ENCODE data around the gene CT55. TPM values are rescaled to one million over a fixed set of nuclear protein-coding genes. Genes with fewer than 3 reads are reported as not detected.
"Not testable (repeated sequence)": the region's sequence is repeated elsewhere in the genome, so short reads cannot be mapped to it uniquely, and the experiment has no call there.

Gene CT55
- total and polyA plus RNA-seq, 2 of the 4 experiments (the other 2 are of a cell fraction): not detected

DNA sequence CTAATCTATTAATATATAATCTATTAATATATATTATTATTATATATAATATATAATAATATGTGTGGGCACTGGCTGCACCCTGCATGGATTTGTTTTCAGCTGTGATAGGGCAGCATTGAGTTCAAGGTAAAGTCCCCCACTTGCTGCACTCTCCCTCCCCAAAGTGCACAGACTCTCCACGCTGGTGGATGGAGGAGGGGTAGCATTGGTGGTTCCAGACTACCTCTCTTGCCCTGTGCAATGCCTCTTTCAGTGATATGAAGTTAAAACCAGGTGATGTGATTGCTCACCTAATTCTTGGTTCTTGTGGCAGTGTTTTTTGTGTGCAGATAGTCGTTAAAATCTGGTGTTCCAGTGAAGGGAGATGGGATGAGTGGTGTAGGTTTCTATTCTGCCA, 55.1 kb downstream of the CT55 start:
- H3K56ac ChIP-seq (ENCODE audit: extremely low read depth, insufficient read depth, low read length); H3K4me3 ChIP-seq (ENCODE audit: insufficient read depth, low read depth, low read length); H3K36me3 ChIP-seq (ENCODE audit: control insufficient read depth, insufficient read depth, low read length); H3K9ac ChIP-seq (ENCODE audit: low read depth, low read length); dilution Hi-C loops (cut with HindIII; ENCODE audit: low sequenced_read_pairs, unreplicated experiment); H3K27me3 ChIP-seq (ENCODE audit: control insufficient read depth, insufficient read depth, low read length); H3K4me2 ChIP-seq (ENCODE audit: low read depth, low read length); H3K9me1 ChIP-seq (ENCODE audit: insufficient read depth, low read length); POLR2A ChIA-PET (ENCODE audit: unreplicated experiment); H3K4ac ChIP-seq (ENCODE audit: low read depth, low read length); H2BK15ac ChIP-seq (ENCODE audit: low read depth, low read length); intact Hi-C loops (cut with micrococcal nuclease); H2AK5ac ChIP-seq (ENCODE audit: low read depth, low read length); H4K8ac ChIP-seq (ENCODE audit: low read depth in 2 of 2, low read length in 2 of 2); H4K20me1 ChIP-seq (ENCODE audit: insufficient read depth, low read length); BruUV-seq (replicated peaks); H3K18ac ChIP-seq (ENCODE audit: low read depth, low read length); H3K14ac ChIP-seq (replicated peaks; ENCODE audit: low read depth, low read length); H3K4me1 ChIP-seq (ENCODE audit: control insufficient read depth, insufficient read depth, low read length); DNase-seq; H2AK9ac ChIP-seq (replicated peaks; ENCODE audit: low read depth, low read length, poor library complexity); H3K79me1 ChIP-seq (ENCODE audit: low read depth in 1 of 2, low read length in 2 of 2); H4K91ac ChIP-seq (ENCODE audit: insufficient read depth, low read depth, low read length); CTCF ChIA-PET; in situ Hi-C loops (cut with MboI; ENCODE audit: low sequenced_read_pairs); H3K9me3 ChIP-seq (ENCODE audit: control insufficient read depth, insufficient read depth, low read length); H3K23ac ChIP-seq (ENCODE audit: low read depth, low read length); ATAC-seq (ENCODE audit: low read depth); H4K5ac ChIP-seq (ENCODE audit: low read depth, low read length); H2BK20ac ChIP-seq (ENCODE audit: low read depth, low read length); H2BK120ac ChIP-seq (ENCODE audit: low read depth, low read length); H3K27ac ChIP-seq (ENCODE audit: insufficient read depth, low read length); H2BK5ac ChIP-seq (ENCODE audit: low read depth, low read length, poor library complexity, severe bottlenecking); H2AFZ ChIP-seq (replicated peaks; ENCODE audit: low read length, poor library complexity): not testable (repeated sequence)
- no CpG with 5 or more reads among the region's 2 CpGs for WGBS, 2 experiments (ENCODE audit: extremely low coverage in 2 of 2, insufficient read length in 1 of 2)

All from IMR-90 (cell line).